HAP-1 (cell line): ENCODE results near the gene RFESD.
"Not testable (repeated sequence)": the region's sequence is repeated elsewhere in the genome, so short reads cannot be mapped to it uniquely, and the experiment has no call there.

Experiments
- DNase-seq, 2 experiments: peaks; one replicate each; pipeline ENCODE4 v3.0.0-alpha.2; 2016 to 2020; ENCODE audit warnings: low spot score in 2 of 2
- H3K27me3 ChIP-seq: fragments of 250-450 bp; sonication (Bioruptor Pico); 2 replicates; pipeline ENCODE4 v1.5.1; 2020; ENCODE audit warnings: low read depth, mild to moderate bottlenecking, moderate library complexity
- H3K36me3 ChIP-seq: fragments of 250-450 bp; sonication (Bioruptor Pico); replicated peaks from 2 replicates; pipeline ENCODE4 v1.5.1; 2020; ENCODE audit warnings: mild to moderate bottlenecking
- H3K4me1 ChIP-seq: fragments of 250-450 bp; sonication (Bioruptor Pico); 2 replicates; pipeline ENCODE4 v1.5.1; 2020; ENCODE audit warnings: mild to moderate bottlenecking
- H3K4me3 ChIP-seq: fragments of 250-450 bp; sonication (Bioruptor Pico); 2 replicates; pipeline ENCODE4 v1.5.1; 2020; ENCODE audit warnings: mild to moderate bottlenecking, moderate library complexity
- H3K9me3 ChIP-seq: fragments of 250-450 bp; sonication (Bioruptor Pico); 2 replicates; pipeline ENCODE4 v1.5.1; 2020; ENCODE audit warnings: mild to moderate bottlenecking, moderate library complexity
- in situ Hi-C: fragments of 300-500 bp; cut with MboI; formaldehyde crosslinking; loops from 3 replicates; pipeline ENCODE4 v1.14.3; 2020; ENCODE audit warnings: low sequenced_read_pairs, inconsistent platforms, mixed read lengths

The RFESD gene

DNA sequence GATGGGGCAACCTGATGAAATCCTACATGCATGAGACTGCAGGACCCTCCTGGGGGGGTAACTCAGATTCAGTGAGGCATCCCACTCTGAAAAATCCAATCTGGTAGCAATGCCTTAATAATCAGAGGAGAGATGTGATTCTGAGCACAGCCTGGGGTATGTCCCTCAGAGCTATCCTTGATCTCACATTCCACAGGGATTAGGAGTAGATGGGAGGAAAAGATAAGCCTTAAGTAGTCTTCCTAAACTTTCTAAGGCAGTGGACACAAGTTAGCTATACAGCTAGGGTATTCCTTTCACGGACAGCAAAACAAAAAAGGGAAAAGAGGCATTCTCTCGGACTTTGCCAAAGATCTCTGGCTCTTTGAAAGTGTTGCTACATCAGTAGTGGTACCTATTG, 40.1 kb downstream of the RFESD start:
- peak in 1 of 2 experiments; percentile 59 for DNase-seq
- Histone ChIP-seq H3K27me3 (peaks cover 3% of the 10 kb centered on the region), H3K4me3 (no peak overlapping the region), H3K4me1 (no peaks in the 10 kb centered on the region), H3K9me3 (no peaks in the 10 kb centered on the region), H3K36me3 (no peaks in the 10 kb centered on the region)
- in situ Hi-C loops, result no loop called here

DNA sequence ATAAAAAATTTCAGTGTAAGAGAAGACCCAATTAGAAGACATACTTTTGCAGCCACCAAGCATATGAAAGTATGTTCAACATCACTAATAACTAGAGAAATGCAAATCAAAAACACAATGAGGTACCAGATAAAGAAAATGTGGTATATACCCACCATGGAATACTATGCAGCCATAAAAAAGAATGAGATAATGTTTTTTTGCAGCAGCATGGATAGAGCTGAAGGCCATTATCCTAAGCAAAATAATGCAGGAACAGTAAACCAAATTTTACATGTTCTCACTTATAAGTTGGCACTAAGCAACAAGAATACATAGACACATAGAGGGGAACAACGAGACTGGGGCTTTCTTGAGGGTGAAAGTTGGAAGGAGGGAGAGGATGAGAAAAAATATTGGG, 43.1 kb downstream of the RFESD start:
- no peaks in the 10 kb centered on the region for H3K27me3 ChIP-seq
- H3K36me3 ChIP-seq, result no peaks in the 10 kb centered on the region
- no peaks in the 10 kb centered on the region for H3K4me1 ChIP-seq
- in situ Hi-C loops, result no loop called here
- no peaks in the 10 kb centered on the region for H3K9me3 ChIP-seq
- no peak overlapping the region for H3K4me3 ChIP-seq
- no peak for DNase-seq

DNA sequence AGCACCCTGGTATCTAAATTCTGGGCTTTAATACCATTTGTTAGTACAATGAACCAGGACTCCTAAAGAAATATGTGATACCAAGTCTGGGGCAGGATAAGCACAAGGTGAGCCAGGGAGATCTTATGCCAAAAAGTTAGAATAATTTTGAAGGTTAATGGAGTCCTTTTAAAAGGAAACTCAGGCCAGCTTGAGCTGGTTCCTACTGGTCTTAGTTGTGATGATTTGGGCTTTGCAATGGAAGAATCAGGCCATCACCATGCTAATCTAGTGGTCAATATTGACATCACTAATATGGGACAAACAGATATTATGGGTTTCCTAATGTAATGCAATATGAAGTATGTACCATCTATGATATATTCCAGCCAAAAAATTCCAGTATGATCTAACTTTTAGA, 43.8 kb downstream of the RFESD start:
- H3K27me3 ChIP-seq, result no peaks in the 10 kb centered on the region
- no peaks in the 10 kb centered on the region for H3K4me1 ChIP-seq
- H3K4me3 ChIP-seq, result no peak overlapping the region
- DNase-seq, result no peak
- no peaks in the 10 kb centered on the region for H3K9me3 ChIP-seq
- H3K36me3 ChIP-seq, result no peaks in the 10 kb centered on the region
- in situ Hi-C loops, result no loop called here

DNA sequence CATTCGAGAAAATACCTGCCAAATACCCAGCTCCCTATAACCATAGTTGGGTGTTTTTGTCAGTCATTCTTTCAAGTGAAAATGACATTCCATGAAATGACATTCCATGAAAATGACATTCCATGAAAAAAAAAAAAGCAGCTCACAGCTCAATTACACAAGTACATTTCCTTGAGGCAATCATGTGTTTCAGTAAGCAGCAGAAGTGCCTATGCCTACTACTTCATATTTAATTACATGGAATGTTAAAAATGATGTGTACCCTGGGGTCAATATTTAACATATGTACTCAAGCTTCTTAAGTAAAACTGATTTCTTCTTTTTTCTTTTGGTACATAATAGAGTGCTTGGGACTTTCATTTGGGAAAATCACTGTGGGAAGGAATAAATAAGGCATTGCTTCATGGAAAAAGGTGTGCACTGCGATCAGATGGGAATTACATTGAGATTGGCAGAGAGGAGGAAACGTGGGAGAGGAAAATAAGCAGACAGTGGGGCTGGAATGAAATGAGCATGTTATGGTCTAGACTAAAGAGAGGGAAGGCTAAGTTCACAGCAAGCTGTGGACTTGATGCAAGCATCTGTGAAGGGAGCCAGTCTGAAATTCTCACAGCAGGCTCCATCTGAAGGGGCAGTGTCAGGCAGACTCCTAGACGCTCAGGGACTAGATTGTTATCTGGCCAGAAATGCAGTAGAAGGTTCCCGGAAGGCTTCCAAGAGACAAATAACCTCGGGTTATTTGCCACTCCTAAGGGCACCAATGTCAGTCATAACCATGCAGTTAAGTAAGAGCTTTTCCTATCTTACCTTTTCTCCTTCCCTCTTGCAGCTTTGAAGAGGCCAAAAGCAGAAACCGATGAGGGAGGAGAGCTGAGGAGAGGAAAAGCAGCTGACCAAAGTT, 51.5 kb downstream of the RFESD start:
- Histone ChIP-seq H3K4me3 (no peak overlapping the region), H3K36me3 (no peaks in the 10 kb centered on the region), H3K9me3 (no peaks in the 10 kb centered on the region), H3K4me1 (no peaks in the 10 kb centered on the region), H3K27me3 (no peaks in the 10 kb centered on the region)
- DNase-seq, result no peak
- in situ Hi-C loops, result no loop called here

DNA sequence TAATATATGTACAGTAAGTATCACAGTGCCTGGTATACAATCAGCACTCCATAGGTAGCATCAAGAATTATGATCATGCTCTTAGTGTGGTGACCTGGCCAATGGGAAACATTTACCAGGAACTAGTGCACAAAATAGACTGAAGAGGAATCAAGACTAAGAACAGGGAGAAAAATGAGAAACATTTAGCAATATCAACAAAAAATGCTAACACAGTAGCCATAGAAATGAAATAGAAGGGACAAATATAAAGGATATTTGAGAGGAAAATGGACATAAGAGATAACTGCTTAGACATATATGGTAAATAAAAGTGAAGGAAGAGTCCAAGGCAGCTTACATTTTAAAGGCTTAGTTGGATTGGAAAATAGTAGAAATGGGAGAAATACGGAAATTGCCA, 52.8 kb downstream of the RFESD start:
- Histone ChIP-seq H3K27me3 (no peaks in the 10 kb centered on the region), H3K4me1 (no peaks in the 10 kb centered on the region)

DNA sequence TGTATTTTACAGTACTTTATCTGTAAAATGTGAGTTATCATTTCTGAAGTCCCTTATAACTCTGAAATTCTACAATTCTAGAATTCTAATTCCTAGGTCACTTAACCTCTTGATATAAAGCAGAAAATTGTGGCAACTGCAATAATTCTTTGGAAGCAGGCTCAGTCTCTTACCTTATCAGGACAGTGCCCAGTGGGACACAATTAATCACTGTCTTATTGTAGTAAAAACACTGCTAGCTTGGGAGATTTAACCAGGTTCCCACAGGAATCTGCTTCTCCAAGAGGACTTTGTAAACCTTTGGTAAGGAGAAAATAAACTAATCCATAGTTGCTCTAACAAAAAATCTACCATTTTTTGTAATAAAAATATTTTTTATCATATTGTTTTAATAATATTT, 54.5 kb downstream of the RFESD start:
- no peaks in the 10 kb centered on the region for H3K36me3 ChIP-seq
- H3K27me3 ChIP-seq, result no peaks in the 10 kb centered on the region
- DNase-seq, result no peak
- H3K4me1 ChIP-seq, result no peaks in the 10 kb centered on the region
- no peak overlapping the region for H3K4me3 ChIP-seq
- no peaks in the 10 kb centered on the region for H3K9me3 ChIP-seq
- in situ Hi-C loops, result no loop called here

More for the DNA sequence above, 52.8 kb downstream of the RFESD start:
- Histone ChIP-seq H3K9me3 (no peaks in the 10 kb centered on the region), H3K4me3 (no peak overlapping the region), H3K36me3 (no peaks in the 10 kb centered on the region)
- in situ Hi-C loops, result no loop called here
- no peak for DNase-seq

DNA sequence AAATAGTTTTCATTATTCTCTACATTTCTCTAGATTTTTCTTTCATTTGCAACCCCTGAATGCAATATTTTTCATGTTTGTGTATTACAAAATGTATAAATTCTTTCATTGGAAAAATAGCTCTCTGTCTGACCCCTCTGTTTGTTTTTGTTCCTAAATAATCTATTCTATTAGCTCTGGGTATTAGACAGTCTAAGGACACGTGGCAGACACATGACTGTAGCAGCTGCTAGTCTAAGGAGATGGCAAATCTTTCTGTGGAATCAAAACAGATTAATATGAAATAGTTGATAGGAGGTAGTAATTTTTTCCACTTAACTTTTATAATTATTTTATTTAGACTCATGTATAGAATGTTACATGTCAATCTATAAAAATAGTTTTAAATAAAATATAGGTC, 57.6 kb downstream of the RFESD start:
- H3K27me3 ChIP-seq, result no peaks in the 10 kb centered on the region
- H3K36me3 ChIP-seq, result no peaks in the 10 kb centered on the region
- H3K4me3 ChIP-seq, result no peak overlapping the region
- DNase-seq, result no peak
- in situ Hi-C loops, result no loop called here
- H3K9me3 ChIP-seq, result no peaks in the 10 kb centered on the region
- no peaks in the 10 kb centered on the region for H3K4me1 ChIP-seq

DNA sequence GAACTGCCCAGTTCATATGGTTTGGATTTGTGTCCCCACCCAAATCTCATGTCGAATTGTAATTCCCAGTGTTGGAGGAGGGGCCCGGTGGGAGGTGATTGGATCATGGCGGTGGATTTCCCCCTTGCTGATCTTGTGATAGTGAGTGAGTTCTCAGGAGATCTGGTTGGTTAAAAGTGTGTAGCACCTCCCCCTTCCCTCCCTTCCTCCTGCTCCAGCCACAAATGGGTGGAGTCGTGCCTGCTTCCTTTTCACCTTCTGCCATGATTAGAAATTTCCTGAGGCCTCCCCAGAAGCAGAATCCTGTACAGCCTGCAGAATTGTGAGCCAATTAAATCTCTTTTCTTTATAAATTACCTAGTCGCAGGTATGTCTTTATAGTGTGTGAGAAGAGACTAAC, 59.6 kb downstream of the RFESD start:
- H3K27me3 ChIP-seq, H3K4me3 ChIP-seq, H3K9me3 ChIP-seq, DNase-seq, H3K36me3 ChIP-seq, in situ Hi-C loops, H3K4me1 ChIP-seq: not testable (repeated sequence)

DNA sequence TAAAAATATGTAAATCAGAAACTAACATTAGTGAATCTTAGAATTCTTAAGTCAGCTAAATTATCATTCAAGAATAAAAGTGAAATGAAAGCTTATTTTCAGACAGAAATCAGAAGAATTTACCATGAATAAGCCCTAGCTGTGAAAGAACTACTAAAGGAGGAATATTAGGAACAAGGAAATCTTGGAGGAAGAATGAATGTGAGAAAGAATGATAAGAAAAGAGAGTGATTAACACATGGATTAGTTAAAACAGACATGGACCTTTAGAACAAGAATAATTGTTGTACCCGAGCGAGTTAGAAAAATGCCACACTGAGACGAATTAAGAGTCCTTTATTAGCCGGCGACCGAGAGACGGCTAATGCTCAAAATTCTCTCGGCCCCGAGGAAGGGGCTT, 60.5 kb downstream of the RFESD start:
- H3K27me3 ChIP-seq, result no peaks in the 10 kb centered on the region
- H3K4me1 ChIP-seq, result no peaks in the 10 kb centered on the region
- no peak for DNase-seq
- no peaks in the 10 kb centered on the region for H3K9me3 ChIP-seq
- in situ Hi-C loops, result no loop called here
- H3K36me3 ChIP-seq, result no peaks in the 10 kb centered on the region
- no peak overlapping the region for H3K4me3 ChIP-seq
